Right ventricle myocardium inferior (tissue), 1 donor: ENCODE data around the gene TMEM108. TPM values are rescaled to one million over a fixed set of nuclear protein-coding genes. Genes with fewer than 3 reads are reported as not detected.

Experiments used
- ATAC-seq: fragments of 200-7000 bp; cut with Tn5 transposase; one replicate; pipeline ENCODE4 v1.9.1; 2020; ENCODE audit warnings: mild to moderate bottlenecking, moderate library complexity
- DNase-seq: peaks from one replicate; pipeline ENCODE4 v3.0.0; 2021; ENCODE audit errors: missing footprints
- intact Hi-C: fragments of 100-400 bp; cut with DNase I; formaldehyde crosslinking; loops from one replicate; pipeline ENCODE4 v1.11.0; 2022
- total RNA-seq: library from RNA; stranded (reverse); fragmentation: NEBNext Ultra II Directional; extraction: Animal tissue kit (Norgen Biotek cat#: 25700); gene quantifications from one replicate; pipeline ENCODE4 v1.2.1, GENCODE V29; 2021
- donor health status: DM: no; HTN: yes; CAD: no; lungs with severe emphysema.

TMEM108 gene
- total RNA-seq, 1 donor from 2014 or later, result 2.2 TPM

- intact Hi-C loops, result no loop called here
- DNase-seq, result no peak
- peak; percentile 62 for ATAC-seq
Measured at GRCh38 chr3:133191818-133192217, 153.6 kb downstream of the TMEM108 start.

DNA sequence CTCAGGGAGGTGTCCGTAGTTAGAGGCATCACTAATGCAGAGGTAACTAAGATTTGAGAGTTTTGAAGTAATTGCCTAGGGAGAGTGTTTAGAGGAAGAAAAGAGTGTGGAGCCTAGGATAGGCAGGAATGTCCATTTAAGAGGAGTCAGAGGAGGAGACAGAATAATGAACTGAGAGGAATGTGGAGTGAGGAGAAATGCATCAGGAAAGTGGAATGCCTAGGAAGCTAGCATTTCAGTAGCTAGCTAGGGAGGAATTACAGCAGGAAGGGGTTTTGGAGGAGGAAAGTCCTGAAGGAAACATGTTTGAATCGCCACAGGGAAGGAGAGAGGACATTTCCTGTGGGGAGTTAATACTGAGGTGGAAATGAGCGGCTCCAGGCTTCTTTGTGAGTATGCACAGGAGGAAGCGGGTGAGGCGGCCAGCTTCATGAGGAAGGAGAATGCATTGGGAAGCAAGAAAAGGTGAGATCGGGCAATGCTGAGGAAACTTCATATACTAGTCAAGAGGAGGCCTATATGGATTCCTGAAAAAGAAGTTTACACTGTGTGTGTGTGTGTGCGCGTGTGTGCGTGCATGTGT, 154.3 kb downstream of the TMEM108 start:
- peak; percentile 50 for DNase-seq
- intact Hi-C loops, result no loop called here
- ATAC-seq, result no peak

- DNase-seq (no peak), ATAC-seq (no peak)
- intact Hi-C loops, result no loop called here
Measured at GRCh38 chr3:133192967-133193366, 154.8 kb downstream of the TMEM108 start.

DNA sequence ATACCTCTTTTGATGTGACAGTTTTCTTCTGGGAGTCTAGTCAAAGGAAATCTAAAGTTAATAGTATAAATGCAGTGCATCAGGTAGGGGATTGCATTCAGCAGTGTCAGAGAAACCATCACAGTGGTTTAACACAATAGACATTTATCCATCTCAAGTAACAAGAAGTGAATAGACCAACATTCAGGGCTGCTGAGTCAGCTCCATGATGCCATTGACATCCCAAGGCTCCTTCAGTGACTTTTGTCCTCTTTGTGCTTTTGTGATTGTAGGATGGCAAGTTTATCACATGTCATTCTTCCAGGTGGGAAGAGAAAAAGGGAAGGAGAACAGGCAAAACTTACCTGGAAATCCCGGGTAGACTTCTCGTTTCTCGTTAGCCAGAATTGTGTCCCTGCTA, 158.3 kb downstream of the TMEM108 start:
- ATAC-seq (no peak), DNase-seq (no peak)
- intact Hi-C loops, result no loop called here

- intact Hi-C loops, result no loop called here
- DNase-seq (no peak), ATAC-seq (no peak)
Measured at GRCh38 chr3:133197619-133198018, 159.4 kb downstream of the TMEM108 start.

- no peak for ATAC-seq
- DNase-seq, result no peak
- intact Hi-C loops, result no loop called here
Measured at GRCh38 chr3:133206921-133207320, 168.7 kb downstream of the TMEM108 start.

DNA sequence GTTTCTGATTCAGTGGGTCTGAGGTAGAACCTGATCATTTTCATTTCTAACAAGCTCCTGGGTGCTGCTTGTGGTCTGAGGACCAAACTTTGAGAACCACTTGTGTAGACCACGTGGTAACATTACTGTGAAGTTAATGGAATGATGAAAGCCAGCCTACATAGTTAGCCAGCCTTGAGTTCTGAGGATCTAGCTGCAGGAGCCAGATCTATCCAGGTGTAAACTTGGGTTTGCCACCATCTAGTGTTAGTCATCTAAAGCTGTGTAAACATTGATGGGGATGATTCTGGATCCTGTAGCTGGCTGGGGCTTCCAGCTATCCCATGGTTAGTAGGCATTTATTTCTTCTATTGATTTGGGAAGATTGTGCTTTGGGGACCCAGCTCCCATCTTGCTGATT, 170.0 kb downstream of the TMEM108 start:
- DNase-seq (no peak), ATAC-seq (no peak)
- intact Hi-C loops, result no loop called here

GRCh38 chr3:133209871-133210550, 171.8 kb downstream of the TMEM108 start:
- intact Hi-C loops, result loop anchor here (10.0 kb wide), 1 partner anchor 55 kb away; no protein-coding TSS in a partner anchor
- ATAC-seq (no peak), DNase-seq (no peak)

DNA sequence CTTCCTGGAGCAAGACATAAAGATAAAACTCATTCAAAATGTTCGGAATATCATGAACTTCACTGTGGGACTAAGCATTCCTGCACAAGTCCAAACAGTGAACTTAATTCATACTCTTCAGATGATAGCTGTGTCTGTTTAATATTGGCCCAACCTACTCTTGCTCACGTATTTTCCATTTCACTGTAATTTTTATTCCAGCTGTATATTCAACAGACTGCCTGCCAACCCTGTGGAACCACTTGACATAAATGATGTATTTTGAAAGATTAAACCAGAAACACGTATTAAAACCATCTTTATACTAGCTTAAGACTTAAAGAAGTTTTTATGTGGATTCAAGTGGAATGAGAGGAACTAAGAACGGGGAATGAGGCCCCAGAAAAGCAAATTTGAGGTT, 172.5 kb downstream of the TMEM108 start:
- no peak for ATAC-seq
- intact Hi-C loops, result loop anchor here (10.0 kb wide), 1 partner anchor 54 kb away; no protein-coding TSS in a partner anchor
- DNase-seq, result no peak

DNA sequence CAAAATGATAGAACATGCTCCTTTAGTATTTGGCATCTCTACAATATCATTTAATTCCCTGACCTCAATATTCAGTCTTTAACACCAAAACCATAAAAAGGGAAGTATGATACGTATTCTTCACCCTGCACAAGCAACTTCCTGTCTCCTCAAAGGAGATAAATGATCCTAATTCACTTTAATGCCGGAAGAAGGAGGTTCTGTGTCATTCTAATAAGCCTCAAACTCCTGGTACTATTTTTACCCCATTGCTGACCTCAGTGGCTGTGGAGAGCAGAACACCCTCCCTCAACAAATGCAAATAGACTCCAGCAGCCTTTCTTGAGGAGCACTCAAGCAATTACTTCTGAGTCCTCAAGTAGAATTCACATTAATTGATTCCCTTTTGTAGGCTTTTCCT, 173.3 kb downstream of the TMEM108 start:
- intact Hi-C loops, result loop anchor here (10.0 kb wide), 1 partner anchor 53 kb away; no protein-coding TSS in a partner anchor
- DNase-seq (no peak), ATAC-seq (no peak)

DNA sequence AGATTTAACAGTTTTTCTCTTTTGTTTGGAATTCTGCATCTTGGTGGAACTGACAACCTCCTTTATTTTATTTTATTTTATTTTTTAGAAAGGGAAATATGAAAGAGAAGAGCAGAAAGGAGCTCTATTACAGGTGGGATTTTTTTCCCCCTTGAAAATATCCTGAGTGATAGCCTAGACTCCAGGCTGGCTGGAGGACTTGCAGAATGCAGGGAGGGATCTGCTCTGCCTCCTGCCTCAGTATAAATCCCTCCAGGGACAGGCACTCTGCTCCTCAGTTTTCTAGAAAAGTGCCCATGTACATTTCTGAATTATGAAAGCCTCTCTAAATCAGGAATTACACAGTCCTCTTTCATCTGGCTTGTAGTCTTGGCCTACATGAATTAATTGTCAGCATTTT, 173.7 kb downstream of the TMEM108 start:
- intact Hi-C loops, result loop anchor here (10.0 kb wide), 1 partner anchor 53 kb away; no protein-coding TSS in a partner anchor
- ATAC-seq (no peak), DNase-seq (no peak)

- intact Hi-C loops, result loop anchor here (10.0 kb wide), 1 partner anchor 51 kb away; no protein-coding TSS in a partner anchor
- ATAC-seq (no peak), DNase-seq (no peak)
Measured at GRCh38 chr3:133213937-133214336, 175.7 kb downstream of the TMEM108 start.

- no peak for ATAC-seq
- no peak for DNase-seq
- intact Hi-C loops, result no loop called here
Measured at GRCh38 chr3:133227813-133228212, 189.6 kb downstream of the TMEM108 start.

- DNase-seq (no peak), ATAC-seq (no peak)
- intact Hi-C loops, result no loop called here
Measured at GRCh38 chr3:133230195-133230594, 192.0 kb downstream of the TMEM108 start.

DNA sequence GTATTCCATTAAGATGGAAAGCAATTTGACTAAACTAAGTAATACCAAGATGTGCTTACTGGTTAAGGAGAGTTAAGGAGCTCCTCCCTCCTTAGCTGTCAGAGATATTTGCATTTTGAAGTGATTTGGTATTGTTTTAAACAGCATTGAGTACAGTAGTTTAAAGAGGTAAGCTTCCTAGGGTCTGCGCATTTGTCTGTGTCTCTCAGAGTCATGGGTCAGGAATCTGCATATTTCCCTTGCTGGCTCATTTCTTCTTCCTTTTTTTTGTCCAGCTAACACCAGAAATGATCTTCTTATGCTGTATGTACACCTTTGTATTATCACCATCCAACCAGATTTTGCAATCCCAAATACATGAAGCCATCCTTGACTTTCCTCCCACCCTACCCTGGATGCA, 198.7 kb downstream of the TMEM108 start:
- DNase-seq (no peak), ATAC-seq (no peak)
- intact Hi-C loops, result no loop called here

- no peak for DNase-seq
- intact Hi-C loops, result no loop called here
- no peak for ATAC-seq
Measured at GRCh38 chr3:133237380-133237779, 199.2 kb downstream of the TMEM108 start.

- intact Hi-C loops, result no loop called here
- ATAC-seq (peak; percentile 46), DNase-seq (no peak)
Measured at GRCh38 chr3:133238015-133238414, 199.8 kb downstream of the TMEM108 start.

DNA sequence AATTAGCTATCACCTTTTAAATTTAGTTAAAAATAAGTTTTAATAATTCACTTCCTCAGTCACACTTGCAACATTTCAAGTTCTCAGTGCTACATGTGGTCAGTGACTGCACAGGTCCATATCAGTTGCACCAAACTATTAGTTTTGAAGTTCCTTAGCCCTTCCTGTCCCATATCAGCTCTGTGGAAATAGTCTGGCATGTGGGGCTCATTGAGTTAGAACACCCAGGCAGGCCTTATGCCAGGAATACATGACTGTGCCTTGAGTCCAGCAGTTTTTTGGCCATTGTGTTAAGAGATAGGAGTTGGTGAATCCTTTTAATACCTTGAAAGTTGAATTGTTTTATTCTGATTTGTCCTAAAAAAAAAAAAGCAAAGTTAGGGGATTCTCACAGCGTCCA, 207.9 kb downstream of the TMEM108 start:
- ATAC-seq (peak; percentile 63), DNase-seq (no peak)
- intact Hi-C loops, result no loop called here

DNA sequence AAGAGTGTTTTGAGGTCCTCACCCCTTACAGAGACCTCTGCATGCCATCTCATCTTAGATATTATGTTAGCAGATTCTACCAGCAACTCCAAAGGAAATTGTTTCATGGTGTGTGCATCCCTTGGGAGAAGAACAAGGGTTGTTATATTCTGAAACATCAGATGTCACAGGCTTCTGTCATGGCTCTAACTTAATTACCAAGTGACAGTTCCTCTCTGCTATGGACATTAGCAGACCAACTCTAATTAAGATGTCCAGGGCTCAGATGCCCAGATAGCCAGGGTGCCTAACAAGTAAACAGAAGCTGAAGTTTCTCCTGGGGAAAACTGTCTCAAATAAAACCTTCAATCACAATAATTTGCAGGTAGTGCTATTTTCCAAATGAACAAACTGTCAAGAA, 208.6 kb downstream of the TMEM108 start:
- intact Hi-C loops, result no loop called here
- ATAC-seq, result no peak
- DNase-seq, result no peak

- intact Hi-C loops, result no loop called here
- ATAC-seq, result peak; percentile 45
- DNase-seq, result no peak
Measured at GRCh38 chr3:133248389-133248788, 210.2 kb downstream of the TMEM108 start.

GRCh38 chr3:133249490-133249889, 211.3 kb downstream of the TMEM108 start:
- DNase-seq (no peak), ATAC-seq (no peak)
- intact Hi-C loops, result no loop called here
